HG02938 (cell line): ENCODE measurements around the gene SPECC1L.
"Not testable (repeated sequence)": the region's sequence is repeated elsewhere in the genome, so short reads cannot be mapped to it uniquely, and the experiment has no call there.

Experiments used
- ATAC-seq: cut with Tn5 transposase; IDR thresholded peaks from one replicate; pipeline ENCODE4 v1.9.1; 2021; ENCODE audit warnings: mild to moderate bottlenecking, moderate library complexity; ENCODE audit not compliant: unreplicated experiment

Gene SPECC1L

GRCh38 chr22:24285245-24285644, 14.6 kb downstream of the SPECC1L start:
- ATAC-seq, result no peak

GRCh38 chr22:24287212-24287611, 16.6 kb downstream of the SPECC1L start:
- not testable (repeated sequence) for ATAC-seq

GRCh38 chr22:24287801-24288200, 17.2 kb downstream of the SPECC1L start:
- not testable (repeated sequence) for ATAC-seq

- ATAC-seq, result no peak
These were observed 18.5 kb downstream of the SPECC1L start for GRCh38 chr22:24289114-24289513.

- ATAC-seq, result no peak
These were observed 19.1 kb downstream of the SPECC1L start for GRCh38 chr22:24289741-24290163.

- ATAC-seq, result no peak
These were observed 19.8 kb downstream of the SPECC1L start for GRCh38 chr22:24290459-24290858.

GRCh38 chr22:24291515-24292201, 21.0 kb downstream of the SPECC1L start:
- no peak for ATAC-seq

GRCh38 chr22:24292202-24292830, 21.7 kb downstream of the SPECC1L start:
- ATAC-seq, result not testable (repeated sequence)

- ATAC-seq, result not testable (repeated sequence)
These were observed 24.3 kb downstream of the SPECC1L start for GRCh38 chr22:24294913-24295312.

GRCh38 chr22:24298497-24299155, 28.0 kb downstream of the SPECC1L start:
- ATAC-seq, result not testable (repeated sequence)

- not testable (repeated sequence) for ATAC-seq
These were observed 29.9 kb downstream of the SPECC1L start for GRCh38 chr22:24300522-24300921.

- ATAC-seq, result no peak
These were observed 32.0 kb downstream of the SPECC1L start for GRCh38 chr22:24302591-24302990.

- ATAC-seq, result no peak
These were observed 32.4 kb downstream of the SPECC1L start for GRCh38 chr22:24303007-24303406.

- ATAC-seq, result no peak
These were observed 33.5 kb downstream of the SPECC1L start for GRCh38 chr22:24304062-24304675.

- no peak for ATAC-seq
These were observed 34.6 kb downstream of the SPECC1L start for GRCh38 chr22:24305260-24305692.

GRCh38 chr22:24310969-24311368, 40.3 kb downstream of the SPECC1L start:
- ATAC-seq, result no peak

- ATAC-seq, result no peak
These were observed 44.8 kb downstream of the SPECC1L start for GRCh38 chr22:24315367-24315966.

GRCh38 chr22:24316264-24316663, 45.6 kb downstream of the SPECC1L start:
- ATAC-seq, result not testable (repeated sequence)

- ATAC-seq, result not testable (repeated sequence)
These were observed 46.9 kb downstream of the SPECC1L start for GRCh38 chr22:24317511-24317910.

GRCh38 chr22:24319451-24319850, 48.8 kb downstream of the SPECC1L start:
- no peak for ATAC-seq

- ATAC-seq, result no peak
These were observed 51.4 kb downstream of the SPECC1L start for GRCh38 chr22:24321999-24322398.
